Lung (tissue), 12 donors: ENCODE results near the gene GUCY2C. TPM values are rescaled to one million over a fixed set of nuclear protein-coding genes. Genes with fewer than 3 reads are reported as not detected.

Experiments used
- ATAC-seq: fragments of 200-7000 bp; cut with Tn5 transposase; one replicate; pipeline ENCODE4 v1.9.1; 2020; ENCODE audit warnings: moderate number of reproducible peaks; ENCODE audit not compliant: insufficient read depth, low FRiP score
- DNase-seq, 3 donors: peaks; one replicate each; pipeline ENCODE4 v3.0.0-alpha.2; 2013 to 2017
- H3K27ac ChIP-seq, 2 donors: one replicate each; pipeline ENCODE4 v1.5.1; 2013; ENCODE audit warnings: mild to moderate bottlenecking in 2 of 2, moderate library complexity in 2 of 2, control low read depth in 1 of 2, inconsistent platforms in 1 of 2, low read depth in 1 of 2, low read length in 1 of 2
- H3K27me3 ChIP-seq, 3 donors: one replicate each; pipeline ENCODE4 v1.5.1; 2013; ENCODE audit warnings: low read length in 2 of 3; ENCODE audit not compliant: control insufficient read depth in 3 of 3, insufficient read depth in 3 of 3
- H3K36me3 ChIP-seq, 4 donors: one replicate each; pipeline ENCODE4 v1.5.1; 2013; ENCODE audit warnings: low read length in 4 of 4, mild to moderate bottlenecking in 1 of 4, moderate library complexity in 1 of 4; ENCODE audit not compliant: control insufficient read depth in 4 of 4, insufficient read depth in 4 of 4
- H3K4me1 ChIP-seq, 5 donors: one replicate each; pipeline ENCODE4 v1.5.1; 2013; ENCODE audit warnings: low read length in 5 of 5, mild to moderate bottlenecking in 2 of 5, moderate library complexity in 1 of 5; ENCODE audit not compliant: control insufficient read depth in 5 of 5, insufficient read depth in 5 of 5
- H3K4me3 ChIP-seq: one replicate; pipeline ENCODE4 v1.5.1; 2013; ENCODE audit warnings: mild to moderate bottlenecking, control low read depth, moderate library complexity
- H3K9ac ChIP-seq, 2 donors: one replicate each; pipeline ENCODE4 v1.5.1; 2013; ENCODE audit warnings: low read length in 2 of 2, control low read depth in 1 of 2; ENCODE audit not compliant: insufficient read depth in 1 of 2
- H3K9me3 ChIP-seq, 4 donors: one replicate each; pipeline ENCODE4 v1.5.1; 2013; ENCODE audit warnings: low read length in 3 of 4, mild to moderate bottlenecking in 1 of 4, moderate library complexity in 1 of 4; ENCODE audit not compliant: control insufficient read depth in 4 of 4, insufficient read depth in 3 of 4
- CTCF ChIP-seq: IDR thresholded peaks from 2 replicates; pipeline ENCODE4 v1.5.1; 2012; ENCODE audit warnings: mild to moderate bottlenecking; ENCODE audit errors: control extremely low read depth, extremely low read depth
- WGBS, 2 donors: extraction: QIAGEN DNeasy Blood & Tissue Kit; methylation state at CpG; one replicate each; pipeline ENCODE4 v1.1.7; 2013; 5-methylcytosine and 5-hydroxymethylcytosine counted together
- polyA plus RNA-seq, 2 donors: library from polyadenylated mRNA; stranded (reverse); fragments of 200-250 nt; gene quantifications; one replicate each; pipeline ENCODE4 v1.2.1, GENCODE V29; 2013
- total RNA-seq, 2 donors: library from RNA; depleted of rRNA in 1 of 2; stranded (reverse); fragments of >200 nt in 1 of 2; gene quantifications; one replicate each; pipeline ENCODE4 v1.2.1, GENCODE V29; 2014 to 2021
- donor health status: control.
- donor health status: control.
- donor health status: Bipolar disorder and iron deficiency.
- donor health status: healthy.
- donor health status: DM: yes; HTN: yes; CAD: no.

Gene GUCY2C
- total and polyA plus RNA-seq, 4 donors: 0.02 TPM; not detected in 3

DNA sequence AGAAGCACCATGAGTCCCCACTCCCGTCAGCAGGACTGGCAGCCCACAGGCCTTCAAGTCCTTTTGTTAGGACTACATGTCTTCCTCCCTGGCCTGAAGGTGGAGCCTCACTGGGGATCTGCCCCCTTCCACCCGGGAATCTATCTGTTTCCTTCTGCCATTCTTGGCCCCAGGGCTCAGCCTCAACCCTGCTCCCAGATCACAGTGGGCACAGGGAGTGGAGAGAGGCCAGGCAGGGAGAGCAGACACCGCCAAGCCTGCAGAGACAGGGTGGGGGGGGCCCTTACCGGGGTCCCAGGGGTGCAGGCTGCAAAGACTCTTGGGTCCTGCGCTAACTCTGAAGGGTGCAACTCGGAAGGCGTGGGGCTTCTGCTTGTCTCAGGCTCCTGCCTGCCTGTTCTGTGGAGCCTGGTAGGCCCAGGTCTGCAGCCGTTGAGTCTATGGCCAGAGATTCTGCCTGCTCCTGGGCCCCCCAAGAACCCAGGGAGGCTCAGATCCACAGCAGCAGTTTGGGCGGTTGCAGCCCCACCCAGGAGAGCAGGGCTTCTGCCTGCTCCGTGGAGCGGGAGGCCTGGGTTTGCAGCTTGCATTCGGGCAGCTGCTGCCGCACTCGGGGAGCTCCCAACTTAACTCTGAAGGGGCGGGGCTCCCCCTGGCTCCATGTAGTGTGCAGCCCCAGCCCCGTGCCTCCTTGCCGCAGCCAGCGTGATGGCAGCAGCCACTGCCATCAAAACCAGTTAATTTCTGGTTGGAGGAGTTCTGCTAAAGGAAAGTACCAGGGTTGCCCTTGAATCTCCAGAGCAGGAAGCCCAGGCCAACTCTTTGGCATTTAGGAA lies 107.0 kb downstream of the GUCY2C start:
- Histone ChIP-seq H3K27ac (no peak overlapping the region), H3K9me3 (peaks cover 0 to under 1% (median 0%) of the 10 kb centered on the region in 4 donors), H3K36me3 (no peaks in the 10 kb centered on the region), H3K27me3 (no peaks in the 10 kb centered on the region), H3K9ac (no peak overlapping the region), H3K4me1 (no peaks in the 10 kb centered on the region), H3K4me3 (no peak overlapping the region)
- WGBS, 2 donors: 89 to 93% methylated on average over 18 of the region's 18 CpGs
- no peak for ATAC-seq
- TF ChIP-seq CTCF: no peak
- DNase-seq: no peak

DNA sequence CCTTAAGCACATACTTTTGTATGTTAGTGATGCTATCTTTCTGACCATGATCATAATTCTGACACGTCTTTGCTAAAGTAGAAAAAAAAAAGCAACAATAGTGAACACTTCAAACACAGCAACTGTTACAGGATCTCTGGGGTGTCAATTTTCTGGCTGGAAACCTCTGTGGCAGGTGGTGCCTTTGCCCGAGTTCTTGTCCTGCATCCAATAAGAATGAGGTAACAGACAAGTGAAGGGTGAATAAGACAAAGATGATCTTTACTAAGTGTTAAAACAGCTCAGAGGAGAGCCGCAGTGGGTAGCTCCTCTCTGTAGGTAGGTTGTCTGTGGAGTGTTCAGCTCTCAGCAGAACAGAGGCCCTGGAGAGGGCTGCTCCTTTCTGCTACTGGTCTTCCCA lies 107.8 kb downstream of the GUCY2C start:
- no peak for TF ChIP-seq CTCF
- no peaks in the 10 kb centered on the region for H3K4me1 ChIP-seq
- H3K27ac ChIP-seq: no peak overlapping the region
- no peak for DNase-seq
- no peaks in the 10 kb centered on the region for H3K9me3 ChIP-seq
- ATAC-seq: no peak
- WGBS, 2 donors: 93 to 98% methylated on average over 3 of the region's 3 CpGs
- no peak overlapping the region for H3K4me3 ChIP-seq
- no peaks in the 10 kb centered on the region for H3K27me3 ChIP-seq
- H3K36me3 ChIP-seq: no peaks in the 10 kb centered on the region
- no peak overlapping the region for H3K9ac ChIP-seq

DNA sequence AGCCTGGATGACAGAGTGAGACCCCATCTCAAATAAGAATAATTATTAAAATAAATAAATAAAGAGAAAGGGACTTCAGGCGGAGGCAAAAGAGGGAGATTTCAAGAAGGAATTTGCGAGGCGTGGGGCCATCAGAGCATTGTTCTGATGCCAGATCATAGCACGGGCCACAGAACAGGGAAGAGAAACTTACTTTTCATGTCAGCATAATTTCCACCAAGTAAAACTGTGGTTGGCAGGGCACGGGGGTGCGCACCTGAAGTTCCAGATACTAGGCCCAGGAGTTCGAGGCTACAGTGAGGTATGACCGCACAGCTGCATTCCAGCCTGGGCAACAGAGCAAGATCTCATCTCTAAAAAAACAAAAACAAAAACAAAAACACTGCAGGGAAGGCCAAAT lies 117.8 kb downstream of the GUCY2C start:
- Histone ChIP-seq H3K27me3 (no peaks in the 10 kb centered on the region), H3K9ac (no peak overlapping the region), H3K4me3 (no peak overlapping the region), H3K9me3 (no peaks in the 10 kb centered on the region), H3K36me3 (peaks cover 0 to 2% (median 0%) of the 10 kb centered on the region in 4 donors), H3K4me1 (no peaks in the 10 kb centered on the region), H3K27ac (no peak overlapping the region)
- DNase-seq (no peak), ATAC-seq (no peak)
- no peak for TF ChIP-seq CTCF
- WGBS, 2 donors: 87% methylated on average over 8 of the region's 8 CpGs
